Parathyroid adenoma (tissue), 2 donors: ENCODE data around the gene TNFRSF25.

Experiments
- H2AFZ ChIP-seq: fragments of 300-600 bp; sonication (generic); one replicate; pipeline ENCODE4 v1.7.0; 2017; ENCODE audit warnings: antibody characterized with exemption, mild to moderate bottlenecking
- H3K27ac ChIP-seq: fragments of 300-600 bp; sonication (generic); one replicate; pipeline ENCODE4 v1.7.0; 2017
- H3K27me3 ChIP-seq: fragments of 300-600 bp; sonication (generic); one replicate; pipeline ENCODE4 v1.7.0; 2017; ENCODE audit warnings: low read length; ENCODE audit not compliant: control insufficient read depth, insufficient read depth
- H3K36me3 ChIP-seq: fragments of 300-600 bp; sonication (generic); one replicate; pipeline ENCODE4 v1.7.0; 2017; ENCODE audit warnings: low read length; ENCODE audit not compliant: control insufficient read depth, insufficient read depth
- H3K4me1 ChIP-seq: fragments of 300-600 bp; sonication (generic); one replicate; pipeline ENCODE4 v1.7.0; 2017; ENCODE audit warnings: control low read depth
- H3K4me2 ChIP-seq: fragments of 300-600 bp; sonication (generic); one replicate; pipeline ENCODE4 v1.7.0; 2017; ENCODE audit warnings: low read length
- H3K4me3 ChIP-seq: fragments of 300-600 bp; sonication (generic); one replicate; pipeline ENCODE4 v1.7.0; 2017; ENCODE audit warnings: low read depth, low read length
- H3K79me2 ChIP-seq: fragments of 300-600 bp; sonication (generic); one replicate; pipeline ENCODE4 v1.7.0; 2017; ENCODE audit warnings: control low read depth
- H3K9ac ChIP-seq: fragments of 300-600 bp; sonication (generic); one replicate; pipeline ENCODE4 v1.7.0; 2017; ENCODE audit warnings: mild to moderate bottlenecking
- H3K9me3 ChIP-seq: fragments of 300-600 bp; sonication (generic); one replicate; pipeline ENCODE4 v1.7.0; 2017; ENCODE audit warnings: low read length; ENCODE audit not compliant: control insufficient read depth
- TF ChIP-seq, protein P1 (sequence below): fragments of 300-600 bp; sonication (generic); IDR thresholded peaks from one replicate; pipeline ENCODE4 v1.7.0; 2017; ENCODE audit warnings: antibody characterized with exemption, mild to moderate bottlenecking
- donor health status: primary hyperparathyroidism.

TNFRSF25 gene

GRCh38 chr1:6483017-6483760 is 17.2 kb upstream of the TNFRSF25 start:
- Histone ChIP-seq H3K27ac (no peak overlapping the region), H3K36me3 (no peaks in the 10 kb centered on the region), H3K9ac (no peak overlapping the region), H3K4me3 (no peak overlapping the region), H3K4me1 (no peaks in the 10 kb centered on the region), H3K9me3 (no peaks in the 10 kb centered on the region), H3K4me2 (no peak overlapping the region), H2AFZ (no peak overlapping the region), H3K27me3 (peaks cover 6% of the 10 kb centered on the region), H3K79me2 (no peaks in the 10 kb centered on the region)
- TF ChIP-seq, protein P1, sequence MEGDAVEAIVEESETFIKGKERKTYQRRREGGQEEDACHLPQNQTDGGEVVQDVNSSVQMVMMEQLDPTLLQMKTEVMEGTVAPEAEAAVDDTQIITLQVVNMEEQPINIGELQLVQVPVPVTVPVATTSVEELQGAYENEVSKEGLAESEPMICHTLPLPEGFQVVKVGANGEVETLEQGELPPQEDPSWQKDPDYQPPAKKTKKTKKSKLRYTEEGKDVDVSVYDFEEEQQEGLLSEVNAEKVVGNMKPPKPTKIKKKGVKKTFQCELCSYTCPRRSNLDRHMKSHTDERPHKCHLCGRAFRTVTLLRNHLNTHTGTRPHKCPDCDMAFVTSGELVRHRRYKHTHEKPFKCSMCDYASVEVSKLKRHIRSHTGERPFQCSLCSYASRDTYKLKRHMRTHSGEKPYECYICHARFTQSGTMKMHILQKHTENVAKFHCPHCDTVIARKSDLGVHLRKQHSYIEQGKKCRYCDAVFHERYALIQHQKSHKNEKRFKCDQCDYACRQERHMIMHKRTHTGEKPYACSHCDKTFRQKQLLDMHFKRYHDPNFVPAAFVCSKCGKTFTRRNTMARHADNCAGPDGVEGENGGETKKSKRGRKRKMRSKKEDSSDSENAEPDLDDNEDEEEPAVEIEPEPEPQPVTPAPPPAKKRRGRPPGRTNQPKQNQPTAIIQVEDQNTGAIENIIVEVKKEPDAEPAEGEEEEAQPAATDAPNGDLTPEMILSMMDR, result no peak

DNA sequence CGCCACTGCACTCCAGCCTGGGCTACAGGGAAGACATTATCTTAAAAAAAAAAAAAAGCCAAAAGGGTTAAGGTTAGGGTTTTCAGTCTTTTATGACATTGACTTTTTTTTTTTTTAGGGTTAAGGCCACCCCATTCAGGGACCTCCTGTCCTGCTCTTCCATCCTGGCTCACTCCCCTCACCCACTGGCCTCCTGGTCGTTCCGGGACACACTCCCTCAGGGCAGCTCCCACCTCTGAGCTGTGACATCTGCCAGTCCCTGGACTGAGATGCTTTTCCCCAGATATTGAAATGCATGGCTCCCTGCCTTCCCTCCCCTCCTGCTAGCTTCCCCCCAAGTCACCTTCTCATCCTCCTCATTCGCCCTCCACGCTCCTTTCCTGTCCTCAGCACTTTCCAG is 15.8 kb upstream of the TNFRSF25 start:
- H3K36me3 ChIP-seq, result no peaks in the 10 kb centered on the region
- no peaks in the 10 kb centered on the region for H3K9me3 ChIP-seq
- H2AFZ ChIP-seq, result no peak overlapping the region
- no peaks in the 10 kb centered on the region for H3K4me1 ChIP-seq
- no peak overlapping the region for H3K4me2 ChIP-seq
- H3K27ac ChIP-seq, result no peak overlapping the region
- no peaks in the 10 kb centered on the region for H3K79me2 ChIP-seq
- H3K9ac ChIP-seq, result no peak overlapping the region
- TF ChIP-seq, protein P1, result no peak
- no peak overlapping the region for H3K4me3 ChIP-seq
- peaks cover 6% of the 10 kb centered on the region for H3K27me3 ChIP-seq

- H3K9ac ChIP-seq, result no peak overlapping the region
- H3K27ac ChIP-seq, result no peak overlapping the region
- H3K4me3 ChIP-seq, result no peak overlapping the region
- no peaks in the 10 kb centered on the region for H3K79me2 ChIP-seq
- peaks cover 7% of the 10 kb centered on the region for H3K4me1 ChIP-seq
- H2AFZ ChIP-seq, result no peak overlapping the region
- TF ChIP-seq, protein P1, result no peak
- no peak overlapping the region for H3K4me2 ChIP-seq
- no peaks in the 10 kb centered on the region for H3K36me3 ChIP-seq
- no peaks in the 10 kb centered on the region for H3K9me3 ChIP-seq
- H3K27me3 ChIP-seq, result no peaks in the 10 kb centered on the region
These were observed 11.3 kb upstream of the TNFRSF25 start for GRCh38 chr1:6477039-6477820.

GRCh38 chr1:6476483-6476882 is 10.5 kb upstream of the TNFRSF25 start:
- Histone ChIP-seq H3K27ac (no peak overlapping the region), H3K9ac (no peak overlapping the region), H3K36me3 (no peaks in the 10 kb centered on the region), H3K4me3 (no peak overlapping the region), H3K9me3 (no peaks in the 10 kb centered on the region), H3K79me2 (no peaks in the 10 kb centered on the region), H2AFZ (no peak overlapping the region), H3K4me1 (peaks cover 7% of the 10 kb centered on the region), H3K27me3 (no peaks in the 10 kb centered on the region), H3K4me2 (no peak overlapping the region)
- TF ChIP-seq, protein P1, result no peak
